GM12875 (cell line): ENCODE results near the gene MMADHC.
"Not testable (repeated sequence)": the region's sequence is repeated elsewhere in the genome, so short reads cannot be mapped to it uniquely, and the experiment has no call there.

Experiments
- H3K4me3 ChIP-seq: one replicate; pipeline ENCODE4 v1.5.1; 2011; ENCODE audit warnings: low read depth, low read length, control low read depth
- CTCF ChIP-seq: IDR thresholded peaks from 2 replicates; pipeline ENCODE4 v1.5.1; 2011; ENCODE audit warnings: low read depth, mild to moderate bottlenecking, control low read depth, inconsistent platforms, low read length, moderate library complexity, borderline replicate concordance; ENCODE audit not compliant: insufficient read depth

Gene MMADHC

GRCh38 chr2:149568138-149568537 is 19.4 kb downstream of the MMADHC start:
- no peak overlapping the region for H3K4me3 ChIP-seq
- TF ChIP-seq CTCF: no peak

GRCh38 chr2:149566652-149567051 is 20.9 kb downstream of the MMADHC start:
- no peak for TF ChIP-seq CTCF

GRCh38 chr2:149565625-149566024 is 21.9 kb downstream of the MMADHC start:
- not testable (repeated sequence) for H3K4me3 ChIP-seq

More at GRCh38 chr2:149566652-149567051, 20.9 kb downstream of the MMADHC start:
- H3K4me3 ChIP-seq: no peak overlapping the region

GRCh38 chr2:149564983-149565382 is 22.6 kb downstream of the MMADHC start:
- TF ChIP-seq CTCF: no peak
- no peak overlapping the region for H3K4me3 ChIP-seq

GRCh38 chr2:149564097-149564496 is 23.5 kb downstream of the MMADHC start:
- no peak for TF ChIP-seq CTCF

GRCh38 chr2:149562324-149562723 is 25.3 kb downstream of the MMADHC start:
- no peak for TF ChIP-seq CTCF
- no peak overlapping the region for H3K4me3 ChIP-seq

More at GRCh38 chr2:149564097-149564496, 23.5 kb downstream of the MMADHC start:
- H3K4me3 ChIP-seq: no peak overlapping the region

GRCh38 chr2:149561309-149561926 is 26.2 kb downstream of the MMADHC start:
- TF ChIP-seq CTCF: peak; percentile 40; the same call in 1 of the 2 replicates
- no peak overlapping the region for H3K4me3 ChIP-seq
